Globus pallidus (tissue), 1 donor: Measurements from ENCODE around the gene CAMSAP3.
"Not testable (repeated sequence)": the region's sequence is repeated elsewhere in the genome, so short reads cannot be mapped to it uniquely, and the experiment has no call there.

Experiments
- DNase-seq: peaks from one replicate; pipeline ENCODE4 v3.0.0-alpha.2; 2015; ENCODE audit warnings: low spot score

CAMSAP3 gene

GRCh38 chr19:7575434-7576040 is 20.1 kb upstream of the CAMSAP3 start:
- no peak for DNase-seq

- DNase-seq = not testable (repeated sequence)
These were observed 18.2 kb upstream of the CAMSAP3 start for GRCh38 chr19:7577422-7577821.

- DNase-seq = no peak
These were observed 17.5 kb upstream of the CAMSAP3 start for GRCh38 chr19:7578127-7578526.

GRCh38 chr19:7579182-7579581 is 16.5 kb upstream of the CAMSAP3 start:
- no peak for DNase-seq

- DNase-seq = no peak
These were observed 13.2 kb upstream of the CAMSAP3 start for GRCh38 chr19:7582446-7582845.

GRCh38 chr19:7589822-7590221 is 5.8 kb upstream of the CAMSAP3 start:
- DNase-seq = no peak

- no peak for DNase-seq
These were observed 5.4 kb upstream of the CAMSAP3 start for GRCh38 chr19:7590256-7590655.

GRCh38 chr19:7596211-7596937 is 711 bp downstream of the CAMSAP3 start:
- no peak for DNase-seq

- DNase-seq = no peak
These were observed 2.0 kb downstream of the CAMSAP3 start for GRCh38 chr19:7597689-7598088.

GRCh38 chr19:7598180-7598579 is 2.5 kb downstream of the CAMSAP3 start:
- DNase-seq = no peak

GRCh38 chr19:7600721-7601120 is 5.1 kb downstream of the CAMSAP3 start:
- no peak for DNase-seq

GRCh38 chr19:7602240-7602934 is 6.7 kb downstream of the CAMSAP3 start:
- no peak for DNase-seq

GRCh38 chr19:7602935-7603497 is 7.4 kb downstream of the CAMSAP3 start:
- no peak for DNase-seq

GRCh38 chr19:7603919-7604318 is 8.3 kb downstream of the CAMSAP3 start:
- no peak for DNase-seq

- DNase-seq = no peak
These were observed 10.0 kb downstream of the CAMSAP3 start for GRCh38 chr19:7605490-7606222.

GRCh38 chr19:7606289-7606688 is 10.6 kb downstream of the CAMSAP3 start:
- DNase-seq = no peak

GRCh38 chr19:7607212-7607873 is 11.7 kb downstream of the CAMSAP3 start:
- no peak for DNase-seq

GRCh38 chr19:7607874-7608560 is 12.4 kb downstream of the CAMSAP3 start:
- no peak for DNase-seq

- no peak for DNase-seq
These were observed 15.0 kb downstream of the CAMSAP3 start for GRCh38 chr19:7610491-7611240.

- DNase-seq = no peak
These were observed 16.0 kb downstream of the CAMSAP3 start for GRCh38 chr19:7611541-7612279.
